Effector memory CD4-positive, alpha-beta T cell (primary cell): ENCODE results near the gene PRSS50.

ENCODE experiments used
- DNase-seq, 3 donors: peaks; one replicate each; pipeline ENCODE4 v3.0.0-alpha.2; 2020
- H3K27ac ChIP-seq: 2 replicates; pipeline ENCODE4 v1.7.0; 2013; ENCODE audit warnings: mild to moderate bottlenecking, low read length, moderate library complexity; ENCODE audit not compliant: insufficient read depth, poor library complexity, severe bottlenecking
- H3K27me3 ChIP-seq: replicated peaks from 2 replicates; pipeline ENCODE4 v1.7.0; 2013; ENCODE audit warnings: mild to moderate bottlenecking, low read length; ENCODE audit not compliant: insufficient read depth, control insufficient read depth, poor library complexity, severe bottlenecking
- H3K36me3 ChIP-seq: 2 replicates; pipeline ENCODE4 v1.7.0; 2013; ENCODE audit warnings: mild to moderate bottlenecking, low read length, moderate library complexity; ENCODE audit not compliant: control insufficient read depth, insufficient read depth
- H3K4me1 ChIP-seq: 2 replicates; pipeline ENCODE4 v1.7.0; 2013; ENCODE audit warnings: low read length, mild to moderate bottlenecking; ENCODE audit not compliant: control insufficient read depth, insufficient read depth, poor library complexity, severe bottlenecking
- H3K4me3 ChIP-seq: 2 replicates; pipeline ENCODE4 v1.7.0; 2013; ENCODE audit warnings: low read length, low read depth, mild to moderate bottlenecking; ENCODE audit not compliant: insufficient read depth, poor library complexity, severe bottlenecking
- H3K9me3 ChIP-seq: 2 replicates; pipeline ENCODE4 v1.7.0; 2013; ENCODE audit warnings: mild to moderate bottlenecking, low read length, moderate library complexity; ENCODE audit not compliant: control insufficient read depth

The PRSS50 gene

DNA sequence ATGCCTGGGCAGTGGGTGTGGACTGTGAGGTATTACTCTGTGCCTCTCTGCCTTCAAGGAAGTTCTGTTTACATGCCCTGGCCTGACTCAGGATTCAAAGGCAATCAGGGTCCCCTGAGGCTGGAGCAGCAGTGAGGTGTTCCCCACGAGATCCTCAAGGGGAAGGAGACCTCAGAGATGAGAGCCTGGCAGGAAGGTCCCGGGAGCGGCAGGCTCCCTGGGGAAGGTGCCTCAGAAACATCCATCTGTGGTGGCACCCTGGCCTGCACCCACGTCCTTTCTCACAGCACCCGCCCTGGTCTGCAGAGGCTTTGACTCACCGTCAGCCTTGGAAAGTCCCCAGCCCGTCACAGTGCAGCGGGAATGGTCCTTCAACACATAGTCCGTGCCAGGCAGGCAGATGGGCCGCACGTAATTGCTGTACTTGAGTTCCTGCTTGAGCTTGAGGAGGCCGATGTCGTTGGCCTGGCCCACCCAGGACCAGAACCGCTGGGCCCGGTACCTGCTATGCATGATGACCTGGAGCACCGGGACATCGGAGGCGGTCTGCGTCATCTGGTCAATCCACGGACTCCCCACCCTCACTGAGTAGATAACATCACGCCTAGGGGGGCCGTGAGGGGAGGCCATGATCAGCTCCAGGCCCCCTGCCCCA is 3.6 kb downstream of the PRSS50 start:
- no peaks in the 10 kb centered on the region for H3K27me3 ChIP-seq
- no peak for DNase-seq
- H3K9me3 ChIP-seq = no peaks in the 10 kb centered on the region
- H3K36me3 ChIP-seq = no peaks in the 10 kb centered on the region
- H3K4me1 ChIP-seq = no peaks in the 10 kb centered on the region
- no peak overlapping the region for H3K27ac ChIP-seq
- H3K4me3 ChIP-seq = no peak overlapping the region

DNA sequence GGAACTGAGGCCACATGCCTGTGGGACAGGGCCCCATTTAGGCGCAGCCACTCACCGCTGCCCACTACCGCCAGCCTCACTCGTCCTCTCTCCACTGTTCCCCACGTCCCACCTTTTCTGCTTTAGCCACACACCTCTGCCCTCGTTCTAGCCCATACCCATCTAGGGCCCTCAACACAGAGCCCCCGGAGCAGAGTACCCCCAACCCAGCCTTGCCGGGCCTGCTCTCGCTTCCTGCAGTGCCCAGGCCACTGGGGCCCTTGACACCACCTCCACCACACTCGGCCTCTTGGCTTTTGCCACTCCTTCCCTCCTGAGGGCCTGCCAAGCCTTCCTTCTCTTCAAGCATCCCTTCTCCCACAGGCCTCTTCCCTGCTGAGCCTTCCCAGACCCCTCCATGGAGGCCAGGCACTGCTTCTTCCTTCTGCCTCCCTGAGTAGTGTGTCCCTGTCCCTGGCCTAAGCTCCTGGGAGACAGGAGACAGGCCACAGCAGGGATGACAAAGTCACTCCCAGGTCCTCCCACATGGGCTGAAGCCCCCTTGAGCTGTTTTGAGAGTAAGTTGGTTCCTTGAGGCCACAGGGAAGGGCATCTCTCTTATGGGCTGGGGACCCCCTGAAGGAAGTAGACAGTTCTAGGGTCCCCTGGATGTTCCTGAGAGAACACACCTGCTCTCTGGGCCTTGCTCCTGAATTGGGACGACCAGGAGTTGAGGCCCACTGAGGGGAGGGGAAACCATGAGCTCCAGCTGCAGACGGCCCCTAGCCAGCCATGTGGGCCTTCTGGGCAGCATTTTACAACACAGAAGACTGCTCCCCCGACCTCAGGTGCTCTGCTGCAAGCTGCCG is 4.4 kb downstream of the PRSS50 start:
- Histone ChIP-seq H3K27ac (no peak overlapping the region), H3K27me3 (no peaks in the 10 kb centered on the region), H3K4me3 (no peak overlapping the region), H3K9me3 (no peaks in the 10 kb centered on the region), H3K36me3 (no peaks in the 10 kb centered on the region), H3K4me1 (no peaks in the 10 kb centered on the region)
- no peak for DNase-seq

DNA sequence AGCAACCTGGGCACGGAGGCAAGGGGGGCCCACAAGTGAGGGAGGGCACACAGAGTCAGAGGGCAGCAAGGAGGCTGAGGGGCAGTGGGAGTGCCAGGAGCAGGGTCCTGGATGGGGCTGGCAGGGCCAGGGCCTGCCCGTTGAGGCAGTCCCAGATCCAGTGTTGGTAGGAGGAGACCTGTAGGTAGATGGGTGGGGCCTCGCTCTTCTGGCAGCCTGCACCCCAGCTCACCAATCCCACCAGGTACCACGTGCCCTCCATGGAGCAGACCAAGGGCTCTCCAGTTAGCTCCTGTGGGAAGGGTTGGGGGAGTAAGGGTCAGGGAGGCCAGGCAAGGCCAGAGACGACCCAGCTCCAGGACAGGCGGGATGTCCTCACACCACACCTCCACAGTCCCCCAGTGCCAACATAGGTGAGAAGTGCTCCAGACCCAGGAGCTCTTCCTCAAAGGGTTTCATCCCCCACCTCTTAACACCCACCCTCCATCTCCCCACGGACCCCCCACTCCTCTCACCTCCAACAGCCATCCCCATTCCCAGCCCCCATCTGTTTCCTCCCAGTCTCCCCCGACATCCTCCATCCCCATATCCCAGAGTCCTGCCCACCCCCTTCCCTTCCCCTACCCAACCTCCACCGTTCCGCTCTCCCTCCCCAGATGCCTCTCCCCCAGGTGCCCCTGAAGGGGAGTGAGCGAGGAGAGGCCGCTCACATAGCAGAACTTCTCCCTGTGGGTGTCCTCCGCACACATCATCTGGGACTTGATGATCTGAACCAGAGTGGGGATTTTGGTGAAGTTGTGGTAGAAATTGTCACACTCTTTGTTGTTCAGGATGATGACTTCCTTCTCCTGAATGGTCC is 5.2 kb downstream of the PRSS50 start:
- no peaks in the 10 kb centered on the region for H3K9me3 ChIP-seq
- H3K36me3 ChIP-seq = no peaks in the 10 kb centered on the region
- H3K4me3 ChIP-seq = no peak overlapping the region
- no peaks in the 10 kb centered on the region for H3K4me1 ChIP-seq
- H3K27ac ChIP-seq = no peak overlapping the region
- H3K27me3 ChIP-seq = no peaks in the 10 kb centered on the region
- DNase-seq = no peak

DNA sequence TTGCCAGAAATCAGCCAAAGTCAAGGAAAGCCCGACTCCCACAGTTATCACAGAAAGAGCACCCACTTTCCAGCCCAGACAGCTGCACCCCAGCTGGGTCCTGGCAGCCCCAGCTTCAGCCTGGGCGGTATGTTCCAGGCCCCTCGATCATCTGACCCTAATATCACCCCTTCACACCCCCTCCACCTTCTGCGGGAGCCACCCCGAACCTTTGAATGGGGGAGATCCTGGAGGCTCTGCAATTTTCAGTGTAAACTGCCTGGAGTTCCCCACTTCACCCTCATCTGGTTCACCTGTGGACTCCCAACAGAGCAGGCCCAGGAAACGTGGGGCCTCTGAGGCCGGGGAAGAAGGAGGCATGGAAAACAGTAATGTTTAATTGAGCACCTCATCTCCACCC is 5.9 kb downstream of the PRSS50 start:
- no peak for DNase-seq

DNA sequence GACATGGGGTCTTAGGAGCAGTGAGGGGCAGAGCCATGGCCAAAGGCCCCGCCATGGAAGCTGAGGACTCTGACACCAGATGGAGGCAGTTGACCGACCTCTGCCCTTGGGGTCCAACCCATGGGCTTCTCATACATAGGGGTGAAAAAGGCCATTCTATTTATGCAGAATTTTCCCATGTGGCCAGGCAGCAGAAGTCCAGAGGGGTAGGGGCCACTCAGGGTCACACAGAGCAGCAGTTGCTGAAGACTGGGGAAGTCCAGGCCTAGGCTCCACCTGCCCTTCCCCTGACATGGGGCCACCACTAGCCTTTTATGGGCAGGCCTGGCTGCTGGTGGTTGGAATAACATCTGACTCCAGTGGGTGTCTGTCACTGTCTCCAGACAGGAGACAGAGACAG is 6.4 kb downstream of the PRSS50 start:
- Histone ChIP-seq H3K27ac (no peak overlapping the region), H3K36me3 (no peaks in the 10 kb centered on the region), H3K4me1 (no peaks in the 10 kb centered on the region), H3K4me3 (no peak overlapping the region), H3K27me3 (no peaks in the 10 kb centered on the region), H3K9me3 (no peaks in the 10 kb centered on the region)
- no peak for DNase-seq

More for the DNA sequence above, 5.9 kb downstream of the PRSS50 start:
- Histone ChIP-seq H3K27me3 (no peaks in the 10 kb centered on the region), H3K27ac (no peak overlapping the region), H3K4me3 (no peak overlapping the region), H3K4me1 (no peaks in the 10 kb centered on the region), H3K36me3 (no peaks in the 10 kb centered on the region), H3K9me3 (no peaks in the 10 kb centered on the region)

DNA sequence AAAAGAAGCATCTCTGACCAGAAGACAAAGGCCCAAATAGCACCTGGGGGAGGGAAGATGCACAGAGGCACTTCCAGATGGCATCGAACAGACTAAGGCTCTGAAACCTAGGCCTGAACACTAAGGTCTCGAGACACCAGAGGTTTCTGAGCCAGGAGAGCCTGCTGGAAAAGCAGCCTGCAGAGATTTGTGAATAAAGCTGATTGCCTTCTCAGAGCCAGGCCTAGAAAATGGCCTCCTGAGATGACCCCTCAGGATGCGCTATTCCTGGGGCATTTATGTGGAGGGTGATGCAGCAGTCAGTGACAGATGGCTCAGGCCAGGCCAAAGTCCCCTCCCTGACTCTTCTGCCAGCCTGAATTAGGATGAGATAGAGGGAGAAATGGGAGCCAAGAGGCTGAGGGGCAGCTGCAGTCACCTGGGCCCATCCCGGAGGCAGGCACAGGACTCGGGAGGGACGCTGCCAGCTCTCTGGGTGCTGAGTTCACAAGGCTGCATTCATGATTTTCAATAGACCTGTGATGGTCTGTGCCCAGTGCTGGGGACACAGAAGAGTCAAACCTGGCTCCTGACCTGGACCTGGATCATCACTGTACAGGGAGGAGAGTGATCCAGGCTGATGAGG is 6.9 kb downstream of the PRSS50 start:
- no peak for DNase-seq
- no peaks in the 10 kb centered on the region for H3K9me3 ChIP-seq
- no peaks in the 10 kb centered on the region for H3K4me1 ChIP-seq
- no peaks in the 10 kb centered on the region for H3K36me3 ChIP-seq
- no peaks in the 10 kb centered on the region for H3K27me3 ChIP-seq
- no peak overlapping the region for H3K4me3 ChIP-seq
- no peak overlapping the region for H3K27ac ChIP-seq

DNA sequence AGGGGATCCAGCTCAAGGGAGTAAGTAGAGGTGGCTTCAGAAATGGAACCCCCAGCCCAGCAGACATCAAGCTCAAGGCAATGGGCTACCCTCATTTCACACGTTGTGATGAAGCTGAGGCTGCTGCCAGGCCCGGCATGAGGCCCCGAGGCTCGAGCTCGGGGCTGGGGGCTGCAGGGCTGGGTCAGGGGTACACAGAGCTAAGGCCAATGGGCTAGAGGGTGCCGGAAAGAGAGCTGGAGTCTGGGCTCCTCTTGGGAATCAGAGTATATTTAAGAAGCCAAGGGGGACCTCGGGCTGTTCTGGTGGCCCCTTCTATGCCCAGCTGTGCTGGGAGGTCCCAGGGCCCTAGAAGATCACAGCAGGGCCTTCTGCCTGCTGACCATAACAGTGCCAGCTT is 7.4 kb downstream of the PRSS50 start:
- DNase-seq = no peak
- H3K4me1 ChIP-seq = no peaks in the 10 kb centered on the region
- no peak overlapping the region for H3K4me3 ChIP-seq
- no peaks in the 10 kb centered on the region for H3K27me3 ChIP-seq
- no peaks in the 10 kb centered on the region for H3K9me3 ChIP-seq
- no peak overlapping the region for H3K27ac ChIP-seq
- H3K36me3 ChIP-seq = no peaks in the 10 kb centered on the region

DNA sequence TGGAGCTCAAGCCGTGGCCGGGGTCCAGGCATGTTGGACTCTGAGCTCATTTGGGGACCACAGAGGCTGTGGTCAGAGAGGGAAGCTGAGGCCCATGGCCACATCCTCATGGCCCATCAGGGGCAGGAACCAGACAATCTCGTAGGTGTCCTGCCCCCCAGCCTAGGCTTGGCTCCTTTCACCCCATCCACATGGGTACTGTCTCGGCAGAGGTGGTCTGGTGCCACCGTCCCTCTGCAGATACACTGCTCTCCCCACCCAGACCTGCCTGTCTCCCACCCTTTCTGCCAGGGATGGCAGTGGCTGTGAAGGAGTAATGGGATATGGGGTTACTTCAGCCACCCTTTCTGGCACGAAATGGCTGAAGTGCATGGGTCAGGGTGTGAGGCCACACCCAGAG is 7.9 kb downstream of the PRSS50 start:
- H3K4me1 ChIP-seq = no peaks in the 10 kb centered on the region
- no peaks in the 10 kb centered on the region for H3K27me3 ChIP-seq
- no peak for DNase-seq
- no peak overlapping the region for H3K27ac ChIP-seq
- no peaks in the 10 kb centered on the region for H3K9me3 ChIP-seq
- H3K4me3 ChIP-seq = no peak overlapping the region
- no peaks in the 10 kb centered on the region for H3K36me3 ChIP-seq

DNA sequence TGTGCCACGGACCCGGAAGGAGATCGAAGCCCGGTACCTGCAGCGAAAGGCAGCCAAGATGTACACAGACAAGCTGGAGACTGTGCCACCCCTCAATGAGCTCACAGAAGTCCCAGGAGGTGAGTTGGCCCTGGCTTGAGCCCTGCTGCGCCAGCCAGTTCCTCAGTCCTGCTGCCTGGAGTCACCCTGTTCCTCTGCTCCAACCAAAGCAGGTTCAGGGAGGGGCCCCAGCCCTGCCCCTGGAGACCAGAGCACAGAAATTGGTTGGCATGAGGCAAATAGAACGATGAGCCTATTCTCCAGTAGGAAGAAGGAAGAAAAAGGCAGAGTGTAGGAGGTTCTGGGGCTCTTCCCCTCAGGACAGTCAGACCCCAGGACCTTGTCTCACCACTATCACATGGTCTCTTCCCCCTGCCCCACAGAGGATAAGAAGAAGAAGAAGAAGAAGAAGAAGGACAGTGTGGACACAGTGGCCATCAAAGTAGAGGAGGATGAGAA is 8.5 kb downstream of the PRSS50 start:
- H3K9me3 ChIP-seq = no peaks in the 10 kb centered on the region
- H3K27me3 ChIP-seq = no peaks in the 10 kb centered on the region
- no peaks in the 10 kb centered on the region for H3K4me1 ChIP-seq
- no peak overlapping the region for H3K27ac ChIP-seq
- DNase-seq = no peak
- H3K36me3 ChIP-seq = no peaks in the 10 kb centered on the region
- no peak overlapping the region for H3K4me3 ChIP-seq
